Breast epithelium (tissue), 4 donors: Measurements from ENCODE around the gene BNC2. TPM values are rescaled to one million over a fixed set of nuclear protein-coding genes. Genes with fewer than 3 reads are reported as not detected.

ENCODE experiments used
- DNase-seq, 2 donors: peaks; one replicate each; pipeline ENCODE4 v3.0.0-alpha.2; 2019; ENCODE audit warnings: low spot score in 2 of 2
- H3K27ac ChIP-seq, 2 donors: fragments of 200-600 bp; sonication (generic) in 1 of 2; one replicate each; pipeline ENCODE4 v1.5.1; 2016 to 2019; ENCODE audit warnings: mild to moderate bottlenecking in 1 of 2
- H3K27me3 ChIP-seq, 2 donors: fragments of 200-600 bp; sonication (generic) in 1 of 2; one replicate each; pipeline versions ENCODE4 v1.5.1 to v1.6.0; 2017 to 2019; ENCODE audit warnings: control low read depth in 1 of 2, mild to moderate bottlenecking in 1 of 2
- H3K36me3 ChIP-seq: fragments of 200-600 bp; one replicate; pipeline ENCODE4 v1.5.1; 2019
- H3K4me1 ChIP-seq, 2 donors: fragments of 200-600 bp; sonication (generic); one replicate each; pipeline ENCODE4 v1.5.1; 2016 to 2019; ENCODE audit warnings: control low read depth in 1 of 2
- H3K4me3 ChIP-seq, 3 donors: fragments of 200-600 bp; sonication (generic); 1 replicate in 2 of 3; 2 replicates in 1 of 3; pipeline ENCODE4 v1.5.1; 2016 to 2019; ENCODE audit warnings: mild to moderate bottlenecking in 3 of 3, moderate library complexity in 2 of 3
- H3K9me3 ChIP-seq, 2 donors: fragments of 200-600 bp; sonication (generic) in 1 of 2; one replicate each; pipeline ENCODE4 v1.5.1; 2016 to 2019; ENCODE audit warnings: control low read depth in 1 of 2
- POLR2A ChIP-seq: fragments of 450-650 bp; IDR thresholded peaks from one replicate; pipeline ENCODE4 v1.6.1; 2016; ENCODE audit warnings: antibody characterized with exemption, mild to moderate bottlenecking, moderate library complexity
- POLR2AphosphoS5 ChIP-seq, 3 donors: sonication (generic); formaldehyde crosslinking; IDR thresholded peaks; one replicate each; pipeline ENCODE4 v1.6.1; 2017; ENCODE audit warnings: antibody characterized with exemption in 3 of 3
- intact Hi-C: fragments of 100-400 bp; cut with DNase I; formaldehyde crosslinking; loops from one replicate; pipeline ENCODE4 v1.15.1; 2023; ENCODE audit warnings: low total_unique reads
- total RNA-seq, 3 donors: library from RNA; depleted of rRNA; stranded (reverse); fragments of >200 nt; gene quantifications; one replicate each; pipeline ENCODE4 v1.1.0, GENCODE V29; 2016
- TF ChIP-seq, protein P1 (sequence below), 3 donors: fragments of 450-650 bp; IDR thresholded peaks; one replicate each; pipeline ENCODE4 v1.5.1; 2016 to 2017; ENCODE audit warnings: antibody characterized with exemption in 3 of 3, mild to moderate bottlenecking in 3 of 3, moderate library complexity in 3 of 3

The BNC2 gene
- total RNA-seq, 3 donors from 2014 or later: 15.8 to 21.1 (median 17.0) TPM

DNA sequence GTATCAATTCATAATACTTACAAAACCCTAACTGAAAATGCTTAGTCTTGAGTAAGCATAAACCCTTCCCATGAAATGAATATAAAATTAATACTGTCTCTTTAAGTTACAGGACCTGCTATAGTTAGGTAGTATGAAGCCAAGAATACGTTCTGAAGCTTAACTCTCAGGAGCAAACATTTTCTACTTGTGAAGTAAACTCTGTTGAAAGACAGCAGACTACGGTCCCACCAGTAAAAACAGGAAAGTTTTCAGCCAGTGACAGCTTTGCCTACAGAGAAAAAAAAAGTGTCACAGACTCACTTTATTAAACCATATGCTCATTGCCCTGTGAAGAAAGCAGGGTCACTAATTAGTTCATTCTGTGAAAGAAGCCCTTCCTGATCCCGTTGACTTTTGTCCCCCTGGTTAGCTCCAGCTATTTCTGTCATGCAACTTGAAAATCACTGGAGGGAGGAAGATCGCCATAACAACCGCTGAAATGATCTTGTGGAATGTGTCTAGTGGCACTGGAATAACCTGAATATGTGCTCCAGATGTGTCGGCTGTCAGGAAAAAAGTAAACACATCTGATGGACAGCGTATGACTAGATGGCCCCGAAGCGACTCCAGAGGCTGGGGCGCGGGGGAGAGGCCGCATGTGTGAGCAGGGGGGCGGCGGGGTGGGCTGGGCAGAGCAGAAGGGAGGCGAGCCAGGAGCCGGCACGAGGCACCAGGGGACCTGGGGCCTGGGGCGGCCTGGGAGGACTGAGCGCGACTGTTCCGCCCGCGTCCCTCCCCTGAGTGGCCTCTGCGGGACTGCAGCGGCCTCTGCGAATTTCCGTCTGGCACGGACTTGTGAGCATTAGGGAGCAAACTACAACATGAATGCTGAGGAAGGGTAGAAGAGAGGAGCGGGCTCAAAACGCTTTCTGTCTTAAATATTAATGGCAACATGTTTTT lies 41.9 kb downstream of the BNC2 start:
- Histone ChIP-seq H3K9me3 (no peaks in the 10 kb centered on the region), H3K27ac (peak overlapping the region; percentile 78 to 88), H3K4me3 (peak overlapping the region; percentile 38 to 63 (median 43)), H3K4me1 (no peaks in the 10 kb centered on the region), H3K36me3 (no peaks in the 10 kb centered on the region), H3K27me3 (no peaks in the 10 kb centered on the region)
- TF ChIP-seq, protein P1, sequence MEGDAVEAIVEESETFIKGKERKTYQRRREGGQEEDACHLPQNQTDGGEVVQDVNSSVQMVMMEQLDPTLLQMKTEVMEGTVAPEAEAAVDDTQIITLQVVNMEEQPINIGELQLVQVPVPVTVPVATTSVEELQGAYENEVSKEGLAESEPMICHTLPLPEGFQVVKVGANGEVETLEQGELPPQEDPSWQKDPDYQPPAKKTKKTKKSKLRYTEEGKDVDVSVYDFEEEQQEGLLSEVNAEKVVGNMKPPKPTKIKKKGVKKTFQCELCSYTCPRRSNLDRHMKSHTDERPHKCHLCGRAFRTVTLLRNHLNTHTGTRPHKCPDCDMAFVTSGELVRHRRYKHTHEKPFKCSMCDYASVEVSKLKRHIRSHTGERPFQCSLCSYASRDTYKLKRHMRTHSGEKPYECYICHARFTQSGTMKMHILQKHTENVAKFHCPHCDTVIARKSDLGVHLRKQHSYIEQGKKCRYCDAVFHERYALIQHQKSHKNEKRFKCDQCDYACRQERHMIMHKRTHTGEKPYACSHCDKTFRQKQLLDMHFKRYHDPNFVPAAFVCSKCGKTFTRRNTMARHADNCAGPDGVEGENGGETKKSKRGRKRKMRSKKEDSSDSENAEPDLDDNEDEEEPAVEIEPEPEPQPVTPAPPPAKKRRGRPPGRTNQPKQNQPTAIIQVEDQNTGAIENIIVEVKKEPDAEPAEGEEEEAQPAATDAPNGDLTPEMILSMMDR (IDR thresholded peaks at IDR 0.05): no peak
- TF ChIP-seq POLR2AphosphoS5 (IDR thresholded peaks at IDR 0.05): peak in 1 of 3 donors; percentile 24
- intact Hi-C loops: no loop called here
- DNase-seq: no peak

DNA sequence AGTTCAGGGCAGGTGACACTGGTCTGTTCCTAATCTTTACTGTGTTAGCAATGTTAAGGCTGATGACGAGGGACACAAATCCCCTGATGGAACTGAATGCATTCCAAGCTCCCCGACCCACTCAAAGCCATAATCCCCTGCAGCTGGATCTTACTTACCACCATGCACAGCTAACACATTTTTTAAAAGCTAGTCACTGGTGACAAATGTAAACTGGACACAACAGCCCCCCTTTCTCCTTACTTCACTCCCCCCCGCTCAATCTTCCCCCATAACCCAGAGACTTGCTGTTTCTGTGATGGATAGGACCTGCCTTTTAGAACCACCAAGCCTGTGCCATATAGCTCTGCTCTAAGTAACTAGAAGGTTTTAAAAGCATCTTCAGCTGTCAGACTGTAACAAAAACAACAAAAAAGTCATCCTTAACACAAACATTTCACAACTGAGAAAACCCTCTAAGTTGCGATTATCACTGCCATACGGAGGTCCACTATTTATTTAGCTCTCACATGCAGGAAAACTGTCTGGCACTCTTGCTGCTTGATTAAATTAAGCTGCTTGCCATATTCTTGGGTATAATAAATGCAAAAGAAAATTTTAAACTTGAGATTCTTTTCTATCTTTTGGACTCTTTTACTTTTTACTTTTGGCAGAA lies 44.4 kb downstream of the BNC2 start:
- H3K36me3 ChIP-seq: no peaks in the 10 kb centered on the region
- H3K27me3 ChIP-seq: no peaks in the 10 kb centered on the region
- no peak for DNase-seq
- H3K9me3 ChIP-seq: no peaks in the 10 kb centered on the region
- TF ChIP-seq POLR2AphosphoS5 (IDR thresholded peaks at IDR 0.05): no peak
- no peak for TF ChIP-seq POLR2A
- TF ChIP-seq, protein P1 (IDR thresholded peaks at IDR 0.05): no peak
- peak overlapping the region in 1 of 2 donors; percentile 49 for H3K27ac ChIP-seq
- intact Hi-C loops: no loop called here
- H3K4me3 ChIP-seq: no peak overlapping the region
- H3K4me1 ChIP-seq: no peaks in the 10 kb centered on the region

DNA sequence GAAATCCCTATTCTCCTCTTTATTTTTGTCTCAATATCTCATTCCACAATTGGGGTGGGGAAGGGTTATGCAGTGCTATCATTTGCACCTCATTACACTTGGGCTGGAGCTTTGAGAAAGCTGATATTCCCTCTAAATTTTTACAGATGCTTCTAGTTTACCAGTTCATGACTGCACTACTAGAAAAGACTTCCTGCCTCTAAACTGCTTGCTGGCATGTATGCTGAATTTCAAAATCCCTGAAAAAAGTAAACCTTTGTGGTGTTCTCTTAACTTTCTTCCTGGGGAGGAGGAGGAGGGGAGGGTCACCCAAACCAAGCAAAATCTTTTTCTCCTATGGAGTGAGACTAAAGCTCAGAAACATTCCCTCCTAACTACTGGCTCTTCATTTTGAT lies 45.1 kb downstream of the BNC2 start:
- Histone ChIP-seq H3K36me3 (no peaks in the 10 kb centered on the region), H3K9me3 (no peaks in the 10 kb centered on the region), H3K27me3 (no peaks in the 10 kb centered on the region), H3K4me1 (no peaks in the 10 kb centered on the region), H3K27ac (peak overlapping the region; percentile 40 to 75), H3K4me3 (no peak overlapping the region)
- TF ChIP-seq POLR2AphosphoS5 (IDR thresholded peaks at IDR 0.05): no peak
- intact Hi-C loops: no loop called here
- DNase-seq: no peak

DNA sequence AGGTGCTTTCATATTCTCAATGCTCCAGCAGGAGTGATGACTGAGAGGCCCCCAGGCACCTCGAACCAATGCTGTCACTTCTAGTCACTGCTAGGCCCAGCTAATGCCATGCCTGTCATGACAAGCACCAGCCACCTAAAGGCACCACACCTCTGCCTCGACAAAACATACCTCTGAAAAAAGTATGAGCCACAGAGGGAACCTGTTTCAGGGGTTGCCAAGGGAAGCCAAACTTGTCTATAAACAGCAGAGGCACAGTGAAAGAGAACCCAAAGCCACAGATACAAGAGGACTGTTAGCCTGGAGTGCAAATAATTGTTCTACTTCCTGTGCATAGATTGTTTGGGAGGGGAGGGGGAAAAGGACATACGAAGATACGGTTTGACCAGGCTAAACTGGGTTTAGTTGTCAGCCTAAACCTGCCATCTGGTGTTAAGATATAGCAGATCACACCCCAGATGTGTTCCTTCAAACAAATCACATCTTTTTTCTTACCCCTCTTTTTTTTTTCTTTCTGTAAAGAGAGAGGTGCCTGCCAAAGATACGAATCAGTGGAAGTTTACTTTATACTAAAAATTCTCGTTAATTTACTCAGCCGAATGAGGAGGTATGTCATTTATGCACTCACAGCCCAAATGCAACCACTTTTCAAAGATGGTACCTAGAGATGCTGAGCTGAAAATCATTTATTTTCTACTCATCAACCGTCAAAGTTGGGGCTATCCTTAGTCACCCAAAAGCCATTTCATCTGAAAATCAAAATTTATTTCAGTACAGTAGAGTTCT lies 45.7 kb downstream of the BNC2 start:
- Histone ChIP-seq H3K36me3 (no peaks in the 10 kb centered on the region), H3K9me3 (no peaks in the 10 kb centered on the region), H3K4me1 (no peaks in the 10 kb centered on the region), H3K4me3 (no peak overlapping the region), H3K27me3 (no peaks in the 10 kb centered on the region), H3K27ac (peak overlapping the region; percentile 40 to 75)
- intact Hi-C loops: no loop called here
- peak; percentile 54 to 64 for DNase-seq
- TF ChIP-seq, protein P1 (IDR thresholded peaks at IDR 0.05): no peak
- TF ChIP-seq POLR2AphosphoS5 (IDR thresholded peaks at IDR 0.05): peak in 1 of 3 donors; percentile 15
- no peak for TF ChIP-seq POLR2A

GRCh38 chr9:16823906-16824305 lies 46.6 kb downstream of the BNC2 start:
- Histone ChIP-seq H3K4me1 (no peaks in the 10 kb centered on the region), H3K36me3 (no peaks in the 10 kb centered on the region), H3K4me3 (no peak overlapping the region), H3K27ac (peak overlapping the region in 1 of 2 donors; percentile 75), H3K9me3 (no peaks in the 10 kb centered on the region), H3K27me3 (no peaks in the 10 kb centered on the region)
- intact Hi-C loops: no loop called here
- TF ChIP-seq POLR2AphosphoS5 (IDR thresholded peaks at IDR 0.05) (no peak), POLR2A (no peak)
- TF ChIP-seq, protein P1 (IDR thresholded peaks at IDR 0.05): no peak
- DNase-seq: no peak
